Right lung (tissue), 10 donors: ENCODE measurements around the gene PAPSS2. TPM values are rescaled to one million over a fixed set of nuclear protein-coding genes. Genes with fewer than 3 reads are reported as not detected.
"Not testable (repeated sequence)": the region's sequence is repeated elsewhere in the genome, so short reads cannot be mapped to it uniquely, and the experiment has no call there.

ENCODE experiments used
- DNase-seq, 2 donors: peaks; one replicate each; pipeline ENCODE4 v3.0.0-alpha.2; 2013
- long read RNA-seq, 8 donors: transcript quantifications; one replicate each; lab custom pipeline, GENCODE V29; 2026
- polyA plus RNA-seq, 5 donors: library from polyadenylated mRNA; unstranded; fragments of 120-200 nt; gene quantifications; one replicate each; pipeline versions ENCODE4 v1.2.1 to v1.2.3, GENCODE V29; 2013; ENCODE audit warnings: inconsistent platforms in 1 of 5, low replicate concordance in 1 of 5; ENCODE audit not compliant: insufficient read length in 5 of 5, insufficient read depth in 1 of 5

Gene PAPSS2
- polyA plus RNA-seq, result 10 to 100 TPM; 45.5 to 58.2 (median 55.2) TPM
- long read RNA-seq, donor 1, transcript PAPSS2-201 (12 exons, 3,949 nt), result major isoform, 8 of 8 reads
- long read RNA-seq, donor 1, partial matches to known transcripts, result 0 of 8 reads
- long read RNA-seq, donor 1, other reads (novel, unspliced or antisense), result 0 of 8 reads
- long read RNA-seq, donor 2, transcript PAPSS2-201 (12 exons, 3,949 nt), result major isoform, 12 of 12 reads
- long read RNA-seq, donor 2, partial matches to known transcripts, result 0 of 12 reads
- long read RNA-seq, donor 2, other reads (novel, unspliced or antisense), result 0 of 12 reads
- long read RNA-seq, donor 3, transcript PAPSS2-201 (12 exons, 3,949 nt), result major isoform, 5 of 5 reads
- long read RNA-seq, donor 3, partial matches to known transcripts, result 0 of 5 reads
- long read RNA-seq, donor 3, other reads (novel, unspliced or antisense), result 0 of 5 reads
- long read RNA-seq, donor 4, transcript PAPSS2-201 (12 exons, 3,949 nt), result major isoform, 12 of 12 reads
- long read RNA-seq, donor 4, partial matches to known transcripts, result 0 of 12 reads
- long read RNA-seq, donor 4, other reads (novel, unspliced or antisense), result 0 of 12 reads
- long read RNA-seq, donor 5, transcript PAPSS2-201 (12 exons, 3,949 nt), result major isoform, 8 of 8 reads
- long read RNA-seq, donor 5, partial matches to known transcripts, result 0 of 8 reads
- long read RNA-seq, donor 5, other reads (novel, unspliced or antisense), result 0 of 8 reads
- long read RNA-seq, donor 6, transcript PAPSS2-201 (12 exons, 3,949 nt), result major isoform, 12 of 12 reads
- long read RNA-seq, donor 6, partial matches to known transcripts, result 0 of 12 reads
- long read RNA-seq, donor 6, other reads (novel, unspliced or antisense), result 0 of 12 reads
- long read RNA-seq, donor 7, transcript PAPSS2-201 (12 exons, 3,949 nt), result major isoform, 9 of 40 reads
- long read RNA-seq, donor 7, partial matches to known transcripts, result 11 of 40 reads
- long read RNA-seq, donor 7, other reads (novel, unspliced or antisense), result 20 of 40 reads
- long read RNA-seq, donor 8, transcript PAPSS2-201 (12 exons, 3,949 nt), result major isoform, 5 of 5 reads
- long read RNA-seq, donor 8, partial matches to known transcripts, result 0 of 5 reads
- long read RNA-seq, donor 8, other reads (novel, unspliced or antisense), result 0 of 5 reads

GRCh38 chr10:87659571-87660483, at the start of gene PAPSS2:
Gene PAPSS2 (plus strand): TSS chr10:87659878. CDS start chr10:87659982, 104 bp downstream.
- DNase-seq, result peak; percentile 68 to 71

- DNase-seq, result not testable (repeated sequence)
Measured at GRCh38 chr10:87611341-87611740, 48.3 kb upstream of the PAPSS2 start.

- no peak for DNase-seq
Measured at GRCh38 chr10:87612115-87612514, 47.6 kb upstream of the PAPSS2 start.

- DNase-seq, result no peak
Measured at GRCh38 chr10:87613751-87614150, 45.9 kb upstream of the PAPSS2 start.

- DNase-seq, result no peak
Measured at GRCh38 chr10:87615856-87616255, 43.8 kb upstream of the PAPSS2 start.

- DNase-seq, result no peak
Measured at GRCh38 chr10:87617503-87617902, 42.2 kb upstream of the PAPSS2 start.

GRCh38 chr10:87618566-87619423, 40.9 kb upstream of the PAPSS2 start:
- DNase-seq, result no peak

- DNase-seq, result no peak
Measured at GRCh38 chr10:87619705-87620104, 40.0 kb upstream of the PAPSS2 start.

DNA sequence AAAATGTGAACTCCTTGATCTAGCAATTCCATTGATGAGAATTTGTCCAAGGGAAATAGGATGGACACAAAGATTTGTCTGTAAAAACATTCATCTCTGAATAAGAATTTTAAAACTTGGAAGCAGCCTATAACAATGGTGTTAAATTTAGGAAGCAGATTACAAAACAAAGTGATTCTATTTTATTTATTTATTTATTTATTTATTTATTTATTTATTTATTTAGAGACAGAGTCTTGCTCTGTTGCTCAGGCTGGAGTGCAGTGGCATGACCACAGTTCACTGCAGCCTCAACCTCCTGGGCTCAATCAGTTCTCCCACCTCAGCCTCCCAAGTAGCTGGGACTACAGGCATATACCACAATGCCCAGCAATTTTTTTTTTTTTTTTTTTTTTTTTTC, 38.2 kb upstream of the PAPSS2 start:
- DNase-seq, result not testable (repeated sequence)

DNA sequence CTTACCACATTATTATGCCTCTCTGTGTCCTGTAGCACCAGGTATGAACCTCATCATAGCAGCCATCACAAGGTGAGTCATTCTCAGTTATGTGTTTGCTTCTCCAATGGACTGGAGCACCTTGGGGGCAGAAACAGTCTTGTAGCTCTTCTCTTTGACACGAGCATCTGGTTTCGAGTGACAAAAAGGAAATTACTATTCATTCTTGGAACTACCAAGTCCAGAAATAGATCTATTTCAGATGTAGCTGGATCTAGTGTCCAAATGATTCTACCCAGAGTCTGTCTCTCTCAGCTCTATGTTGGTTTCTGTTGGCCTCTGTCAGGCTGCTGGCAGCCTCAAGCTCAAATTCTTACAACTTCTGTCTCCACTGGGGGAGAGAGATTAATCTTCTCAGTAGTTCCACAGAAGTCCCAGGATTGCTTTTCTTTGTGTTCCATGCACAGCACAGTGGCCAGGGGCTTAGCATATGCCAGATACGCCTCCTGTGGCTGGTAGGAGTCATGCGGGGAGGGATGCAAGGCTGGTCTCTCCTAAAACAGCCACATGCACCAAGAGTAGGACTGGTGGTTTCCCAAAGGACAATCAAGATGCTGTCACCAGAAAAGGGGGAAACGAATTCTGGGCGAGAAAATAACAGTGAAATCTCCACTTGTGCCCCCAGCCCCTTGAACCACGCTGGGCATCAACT, 37.2 kb upstream of the PAPSS2 start:
- DNase-seq, result no peak

GRCh38 chr10:87623191-87623590, 36.5 kb upstream of the PAPSS2 start:
- no peak for DNase-seq

DNA sequence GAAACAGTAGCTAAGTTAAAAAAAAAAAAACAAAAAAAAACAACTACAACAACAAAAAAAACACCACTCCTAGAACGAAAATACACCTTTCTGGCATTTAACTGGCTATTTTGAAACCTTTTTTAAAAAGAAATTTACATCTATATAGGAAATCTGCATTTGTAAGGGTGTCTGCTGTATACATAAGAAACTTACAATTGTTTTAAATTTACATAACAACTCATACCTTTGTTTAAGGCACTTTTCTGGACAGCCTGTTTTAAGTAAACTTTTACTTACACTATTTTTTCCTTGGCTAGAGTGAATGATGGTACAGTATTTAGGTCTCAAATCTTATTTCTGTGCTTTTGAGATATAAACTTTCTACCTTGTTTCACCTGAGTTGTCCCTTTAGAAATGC, 34.0 kb upstream of the PAPSS2 start:
- DNase-seq, result no peak

DNA sequence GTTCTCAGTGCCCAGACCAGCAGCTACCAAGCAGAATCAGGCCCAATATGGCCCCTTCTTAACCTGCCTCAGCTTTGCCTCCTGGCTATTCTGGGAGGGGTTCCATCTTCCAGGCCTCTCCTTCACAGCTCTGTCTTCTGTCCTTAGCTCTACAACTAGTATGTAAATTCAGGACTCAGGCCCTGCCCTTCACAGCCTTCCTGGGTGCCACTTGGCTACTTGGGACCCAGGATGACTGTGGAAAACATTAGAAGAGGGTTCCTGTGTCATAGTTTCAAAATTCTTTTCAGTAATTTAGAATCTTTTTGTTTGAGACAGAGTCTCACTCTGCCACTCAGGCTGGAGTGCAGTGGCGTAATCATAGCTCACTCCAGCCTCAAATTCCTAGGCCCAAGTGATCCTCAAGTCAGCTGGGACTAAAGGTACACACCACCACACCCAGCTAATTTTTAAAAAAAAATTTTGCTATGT, 33.2 kb upstream of the PAPSS2 start:
- no peak for DNase-seq

- DNase-seq, result no peak
Measured at GRCh38 chr10:87630171-87630570, 29.5 kb upstream of the PAPSS2 start.

DNA sequence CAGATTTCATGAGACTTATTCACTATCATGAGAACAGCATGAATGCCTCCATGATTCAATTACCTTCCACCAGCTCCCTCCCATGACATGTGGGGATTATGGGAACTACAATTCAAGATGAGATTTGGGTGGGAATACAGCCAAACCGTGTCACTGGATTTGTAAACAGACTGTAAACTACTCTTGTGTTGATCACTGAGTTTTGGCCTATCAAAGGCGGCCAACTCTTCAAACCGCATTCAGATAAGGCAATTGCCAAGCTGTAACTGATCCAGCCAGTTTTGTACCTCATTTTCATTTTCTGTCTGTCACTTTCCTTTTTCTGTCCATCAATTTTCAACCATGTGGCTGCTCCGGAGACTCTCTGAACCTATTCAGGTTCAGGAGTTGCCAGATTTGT, 27.2 kb upstream of the PAPSS2 start:
- no peak for DNase-seq

- no peak for DNase-seq
Measured at GRCh38 chr10:87634311-87634710, 25.4 kb upstream of the PAPSS2 start.

DNA sequence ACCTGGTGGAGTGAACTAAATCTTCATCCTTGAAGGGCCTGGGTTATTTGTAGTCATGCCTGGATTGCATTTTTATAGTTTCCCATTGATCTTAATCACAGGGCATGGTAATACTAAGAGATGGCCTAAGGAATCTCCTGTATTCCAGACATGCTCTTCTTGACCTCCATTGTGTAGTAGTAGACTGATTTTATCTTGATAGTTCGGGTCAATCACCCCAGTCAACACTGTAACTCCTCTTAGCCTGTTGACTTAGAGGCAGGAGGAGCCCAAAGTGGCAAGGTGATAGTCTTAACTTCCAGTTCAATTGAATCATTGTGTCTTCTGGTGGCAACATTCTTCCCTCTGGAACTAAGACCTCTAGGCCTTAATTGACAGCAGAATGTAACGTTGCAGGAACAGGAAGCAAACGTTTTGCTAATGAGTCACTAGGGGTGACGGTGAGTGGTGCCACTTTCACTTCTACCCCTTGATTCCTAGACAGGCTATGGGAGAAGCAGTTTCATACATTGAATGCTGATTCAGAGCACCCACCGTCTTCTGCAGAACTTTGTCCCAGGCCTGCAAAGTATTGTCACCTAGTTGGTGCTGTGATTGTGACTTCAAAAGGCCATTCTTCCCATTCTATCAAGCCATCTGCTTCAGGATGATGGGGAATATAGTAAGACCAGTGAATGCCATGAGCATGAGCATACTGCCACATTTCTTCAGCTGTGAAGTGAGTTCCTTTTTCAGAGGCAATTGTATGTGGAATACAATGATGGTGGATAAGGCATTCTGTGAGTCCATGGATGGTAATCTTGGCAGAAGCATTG, 24.0 kb upstream of the PAPSS2 start:
- DNase-seq, result no peak

- no peak for DNase-seq
Measured at GRCh38 chr10:87636313-87636915, 23.3 kb upstream of the PAPSS2 start.
